Measurements from ENCODE around the gene HASPIN. TPM values are rescaled to one million over a fixed set of nuclear protein-coding genes. Genes with fewer than 3 reads are reported as not detected.

Gene HASPIN
- total RNA-seq, 1 donor from 2014 or later, result 13.1 TPM

DNA sequence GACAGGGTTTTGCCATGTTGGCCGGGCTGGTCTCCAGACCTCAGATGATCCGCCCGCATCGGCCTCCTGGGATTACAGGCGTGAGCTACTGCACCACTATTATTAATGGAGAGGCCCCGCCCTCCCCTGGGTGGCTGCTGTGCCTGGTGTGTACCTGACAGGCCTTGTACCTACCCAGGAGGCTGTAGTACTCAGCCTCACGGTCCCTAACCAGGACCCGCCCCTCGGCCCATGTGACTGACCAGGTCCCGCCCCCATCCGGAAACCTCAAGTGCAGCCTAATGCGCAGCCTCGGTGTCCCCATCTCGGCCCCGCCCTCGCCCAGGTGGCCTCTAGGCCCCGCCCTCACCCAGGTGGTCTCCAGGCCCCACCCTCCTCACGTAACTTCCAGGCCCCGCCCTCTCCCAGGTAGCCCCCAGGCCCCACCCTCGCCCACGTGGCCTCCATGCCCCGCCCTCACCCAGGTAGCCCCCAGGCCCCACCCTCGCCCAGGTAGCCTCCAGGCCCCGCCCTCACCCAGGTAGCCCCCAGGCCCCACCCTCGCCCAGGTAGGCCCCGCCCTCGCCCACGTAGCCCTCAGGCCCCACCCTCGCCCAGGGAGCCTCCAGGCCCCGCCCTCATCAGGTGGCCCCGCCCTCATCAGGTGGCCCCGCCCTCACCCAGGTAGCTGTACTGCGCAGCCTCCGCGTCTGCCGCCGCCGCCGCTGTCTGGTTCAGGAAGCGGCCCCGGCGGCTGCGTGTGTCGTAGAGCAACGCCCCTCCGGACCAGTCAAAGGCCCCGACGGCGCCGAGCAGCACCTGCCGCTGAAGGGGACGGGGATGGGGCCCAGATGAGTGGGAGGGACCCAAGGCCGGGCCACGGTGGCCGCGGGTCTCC lies 31.0 kb downstream of the HASPIN start:
- peak overlapping the region; percentile 72 for H3K4me3 Mint-ChIP-seq
- peak; percentile 90 for DNase-seq (ENCODE audit: extremely low spot score, unreplicated experiment)
- H3K27ac Mint-ChIP-seq, result peak overlapping the region; percentile 75
- peaks cover 2% of the 10 kb centered on the region for H3K9me3 Mint-ChIP-seq
- H3K36me3 Mint-ChIP-seq, result no peaks in the 10 kb centered on the region
- H3K27me3 Mint-ChIP-seq, result no peaks in the 10 kb centered on the region
- TF ChIP-seq, protein P1, sequence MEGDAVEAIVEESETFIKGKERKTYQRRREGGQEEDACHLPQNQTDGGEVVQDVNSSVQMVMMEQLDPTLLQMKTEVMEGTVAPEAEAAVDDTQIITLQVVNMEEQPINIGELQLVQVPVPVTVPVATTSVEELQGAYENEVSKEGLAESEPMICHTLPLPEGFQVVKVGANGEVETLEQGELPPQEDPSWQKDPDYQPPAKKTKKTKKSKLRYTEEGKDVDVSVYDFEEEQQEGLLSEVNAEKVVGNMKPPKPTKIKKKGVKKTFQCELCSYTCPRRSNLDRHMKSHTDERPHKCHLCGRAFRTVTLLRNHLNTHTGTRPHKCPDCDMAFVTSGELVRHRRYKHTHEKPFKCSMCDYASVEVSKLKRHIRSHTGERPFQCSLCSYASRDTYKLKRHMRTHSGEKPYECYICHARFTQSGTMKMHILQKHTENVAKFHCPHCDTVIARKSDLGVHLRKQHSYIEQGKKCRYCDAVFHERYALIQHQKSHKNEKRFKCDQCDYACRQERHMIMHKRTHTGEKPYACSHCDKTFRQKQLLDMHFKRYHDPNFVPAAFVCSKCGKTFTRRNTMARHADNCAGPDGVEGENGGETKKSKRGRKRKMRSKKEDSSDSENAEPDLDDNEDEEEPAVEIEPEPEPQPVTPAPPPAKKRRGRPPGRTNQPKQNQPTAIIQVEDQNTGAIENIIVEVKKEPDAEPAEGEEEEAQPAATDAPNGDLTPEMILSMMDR (conservative IDR thresholded peaks at IDR 0.05), result no peak
- no peaks in the 10 kb centered on the region for H3K4me1 Mint-ChIP-seq (ENCODE audit: unreplicated experiment)

DNA sequence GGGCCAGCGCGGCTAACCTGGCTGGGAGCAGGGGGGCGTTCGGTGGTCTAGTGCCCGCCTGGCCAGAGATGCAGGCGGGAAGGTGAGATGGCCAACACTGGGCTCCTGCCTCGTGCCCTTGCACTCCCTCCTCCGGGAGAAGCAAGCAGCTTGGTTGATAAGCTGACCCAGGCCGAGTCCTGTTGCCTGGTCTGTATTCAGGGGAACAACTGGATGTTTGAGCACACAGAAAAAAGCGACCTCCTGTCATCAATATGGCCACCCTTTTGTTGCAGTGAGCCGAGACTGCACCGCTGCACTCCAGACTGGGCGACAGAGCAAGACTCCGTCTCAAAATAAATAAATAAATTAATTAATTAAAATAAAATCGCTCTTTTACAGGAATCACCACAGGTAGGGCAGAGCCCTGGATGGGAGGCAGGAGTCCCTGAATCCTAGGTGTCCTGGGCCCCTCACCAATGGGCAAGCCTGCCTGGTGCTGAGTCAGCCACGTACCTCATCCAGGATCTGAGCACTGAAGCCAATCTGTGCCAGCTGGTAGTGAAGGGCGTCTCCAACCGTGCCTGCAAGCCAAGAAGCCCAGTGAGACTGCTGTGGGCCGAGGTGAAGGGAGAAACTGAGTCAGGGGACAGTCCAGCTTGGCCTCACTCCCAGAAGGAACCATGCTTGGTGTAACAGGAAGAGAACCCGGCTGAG lies 31.8 kb downstream of the HASPIN start:
- Mint-ChIP-seq H3K27me3 (no peaks in the 10 kb centered on the region), H3K27ac (no peak overlapping the region), H3K36me3 (no peaks in the 10 kb centered on the region), H3K9me3 (peaks cover 7% of the 10 kb centered on the region), H3K4me1 (ENCODE audit: unreplicated experiment) (no peaks in the 10 kb centered on the region), H3K4me3 (peak overlapping the region; percentile 72)
- no peak for DNase-seq (ENCODE audit: extremely low spot score, unreplicated experiment)
- TF ChIP-seq, protein P1 (conservative IDR thresholded peaks at IDR 0.05), result no peak

DNA sequence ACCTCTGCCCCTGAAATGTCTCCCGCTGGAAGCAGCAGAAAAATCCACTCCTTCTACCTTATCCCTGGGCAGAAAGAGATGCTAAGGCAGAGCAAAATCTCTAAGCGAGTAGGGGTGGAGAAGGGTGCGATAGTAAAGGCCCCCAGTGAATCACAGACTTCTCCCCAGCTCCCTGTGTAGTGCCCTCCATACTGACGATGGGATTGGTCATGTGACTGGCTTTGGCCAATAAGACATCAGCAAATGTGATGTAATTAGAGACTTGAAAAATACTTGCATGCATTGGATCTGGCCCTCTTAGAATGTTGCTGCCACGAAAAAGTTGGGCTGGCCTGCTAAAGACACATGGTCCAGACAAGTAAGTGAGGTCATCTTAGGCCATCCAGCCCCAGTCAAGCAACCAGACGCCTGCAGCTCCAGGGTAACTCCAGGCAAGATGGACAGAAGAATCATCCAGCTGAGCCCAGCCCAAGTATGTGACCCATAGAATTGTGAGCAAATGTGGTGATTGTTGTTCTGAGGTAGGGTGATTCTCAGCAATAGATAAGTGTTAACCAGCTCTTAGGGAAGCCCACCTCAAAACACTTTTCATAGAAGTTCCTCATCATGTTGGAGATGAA lies 36.0 kb downstream of the HASPIN start:
- H3K27ac Mint-ChIP-seq, result no peak overlapping the region
- no peaks in the 10 kb centered on the region for H3K27me3 Mint-ChIP-seq
- peaks cover 7% of the 10 kb centered on the region for H3K9me3 Mint-ChIP-seq
- no peak overlapping the region for H3K4me3 Mint-ChIP-seq
- no peak for DNase-seq (ENCODE audit: extremely low spot score, unreplicated experiment)
- no peaks in the 10 kb centered on the region for H3K36me3 Mint-ChIP-seq
- TF ChIP-seq, protein P1 (conservative IDR thresholded peaks at IDR 0.05), result no peak
- H3K4me1 Mint-ChIP-seq (ENCODE audit: unreplicated experiment), result no peaks in the 10 kb centered on the region

DNA sequence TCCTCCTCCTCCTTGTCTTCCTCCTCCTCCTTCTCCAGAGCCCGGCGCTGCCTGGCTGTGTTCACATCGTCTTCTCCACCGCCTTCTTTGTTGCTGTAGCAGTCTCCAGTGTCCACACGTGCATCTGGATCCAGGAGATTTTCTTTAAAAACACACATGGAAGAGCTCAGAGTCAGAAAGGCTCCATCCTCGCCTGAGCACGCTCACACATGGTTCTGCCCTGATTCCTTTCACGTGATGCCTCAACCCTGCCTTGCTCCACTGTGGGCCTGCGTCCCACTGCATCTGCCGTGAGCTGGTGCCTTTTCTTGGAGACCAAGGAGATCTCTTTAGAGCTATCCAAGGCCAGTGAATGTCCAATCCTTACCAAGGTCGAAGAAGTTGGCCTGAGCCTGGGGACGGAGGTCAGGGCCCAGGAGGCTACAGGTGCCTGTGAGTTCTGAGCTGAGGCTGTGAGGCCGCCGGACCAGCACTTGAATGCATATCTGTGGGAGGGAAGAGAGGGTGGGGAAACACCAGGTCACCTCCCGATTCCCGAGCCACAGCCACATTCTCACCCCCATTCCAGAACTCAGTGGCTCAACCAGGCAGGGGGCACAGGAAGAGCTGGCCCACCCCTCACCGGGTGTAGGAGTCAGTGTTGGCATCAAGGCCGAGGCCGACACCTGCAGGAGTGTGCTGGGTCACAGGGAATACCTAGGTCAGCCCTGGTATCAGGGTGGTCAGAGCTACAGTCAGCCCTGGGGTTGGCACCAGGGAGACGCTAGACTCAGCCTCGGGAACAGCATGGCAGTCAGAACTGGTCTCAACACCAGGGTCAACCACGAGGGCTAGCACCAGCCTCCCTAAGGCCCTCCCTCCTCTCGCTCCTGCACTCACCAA lies 37.6 kb downstream of the HASPIN start:
- H3K9me3 Mint-ChIP-seq, result peaks cover 7% of the 10 kb centered on the region
- TF ChIP-seq, protein P1 (conservative IDR thresholded peaks at IDR 0.05), result no peak
- H3K27me3 Mint-ChIP-seq, result no peaks in the 10 kb centered on the region
- H3K4me3 Mint-ChIP-seq, result no peak overlapping the region
- H3K4me1 Mint-ChIP-seq (ENCODE audit: unreplicated experiment), result no peaks in the 10 kb centered on the region
- no peaks in the 10 kb centered on the region for H3K36me3 Mint-ChIP-seq
- DNase-seq (ENCODE audit: extremely low spot score, unreplicated experiment), result no peak
- H3K27ac Mint-ChIP-seq, result no peak overlapping the region

DNA sequence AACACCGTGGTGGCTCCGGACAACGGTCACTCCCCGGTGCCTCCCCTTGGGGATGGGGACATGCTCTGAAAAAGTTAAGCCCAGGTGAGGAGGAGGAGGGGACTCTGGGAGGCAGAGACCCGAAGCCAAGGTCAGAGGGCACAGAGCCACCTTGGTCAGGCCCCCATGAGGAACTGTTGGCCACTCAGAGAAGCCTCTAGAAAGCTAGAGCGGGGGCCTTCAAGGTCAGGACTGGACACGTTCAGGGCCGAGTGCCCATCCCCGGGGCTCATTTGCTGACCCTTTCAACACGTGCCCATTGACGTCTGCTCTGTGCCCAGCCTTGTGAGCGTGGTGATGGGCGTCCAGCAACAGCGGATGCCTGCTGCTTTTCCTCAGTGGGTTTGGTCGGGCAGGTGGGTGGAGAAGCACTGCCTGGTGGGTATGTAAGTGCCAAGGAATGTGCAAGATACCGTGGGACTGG lies 38.2 kb downstream of the HASPIN start:
- no peaks in the 10 kb centered on the region for H3K27me3 Mint-ChIP-seq
- H3K4me3 Mint-ChIP-seq, result no peak overlapping the region
- no peak overlapping the region for H3K27ac Mint-ChIP-seq
- no peak for DNase-seq (ENCODE audit: extremely low spot score, unreplicated experiment)
- H3K9me3 Mint-ChIP-seq, result peaks cover 7% of the 10 kb centered on the region
- TF ChIP-seq, protein P1 (conservative IDR thresholded peaks at IDR 0.05), result no peak
- H3K4me1 Mint-ChIP-seq (ENCODE audit: unreplicated experiment), result no peaks in the 10 kb centered on the region
- no peaks in the 10 kb centered on the region for H3K36me3 Mint-ChIP-seq

Measured in type B pancreatic cell (in vitro differentiated cells).